Measurements from ENCODE around the gene MTF1. TPM values are rescaled to one million over a fixed set of nuclear protein-coding genes. Genes with fewer than 3 reads are reported as not detected.

MTF1 gene
- total RNA-seq, 1 donor from 2014 or later = 6.6 TPM

- no peak for DNase-seq (ENCODE audit: low spot score)
- no peak for ATAC-seq
Measured at GRCh38 chr1:37831809-37832208, 27.6 kb downstream of the MTF1 start.

GRCh38 chr1:37831109-37831508 lies 28.3 kb downstream of the MTF1 start:
- ATAC-seq = no peak
- DNase-seq (ENCODE audit: low spot score) = no peak

GRCh38 chr1:37828410-37829074 lies 30.9 kb downstream of the MTF1 start:
- DNase-seq (ENCODE audit: low spot score) (no peak), ATAC-seq (peak; percentile 79)

GRCh38 chr1:37825506-37825905 lies 33.9 kb downstream of the MTF1 start:
- no peak for DNase-seq (ENCODE audit: low spot score)
- no peak for ATAC-seq

GRCh38 chr1:37824001-37824400 lies 35.4 kb downstream of the MTF1 start:
- ATAC-seq = no peak
- DNase-seq (ENCODE audit: low spot score) = no peak

GRCh38 chr1:37822906-37823815 lies 36.2 kb downstream of the MTF1 start:
- ATAC-seq = no peak
- no peak for DNase-seq (ENCODE audit: low spot score)

- DNase-seq (ENCODE audit: low spot score) = no peak
- ATAC-seq = no peak
Measured at GRCh38 chr1:37821481-37821880, 37.9 kb downstream of the MTF1 start.

- ATAC-seq (peak; percentile 91), DNase-seq (ENCODE audit: low spot score) (peak; percentile 76)
Measured at GRCh38 chr1:37817481-37817880, 41.9 kb downstream of the MTF1 start.

GRCh38 chr1:37814252-37814651 lies 45.1 kb downstream of the MTF1 start:
- no peak for DNase-seq (ENCODE audit: low spot score)
- ATAC-seq = no peak

GRCh38 chr1:37813529-37814145 lies 45.8 kb downstream of the MTF1 start:
- no peak for DNase-seq (ENCODE audit: low spot score)
- ATAC-seq = no peak

- ATAC-seq = peak; percentile 7
- peak; percentile 56 for DNase-seq (ENCODE audit: low spot score)
Measured at GRCh38 chr1:37811027-37811655, 48.3 kb downstream of the MTF1 start.

GRCh38 chr1:37809942-37810341 lies 49.5 kb downstream of the MTF1 start:
- ATAC-seq (no peak), DNase-seq (ENCODE audit: low spot score) (no peak)

GRCh38 chr1:37808369-37809319 lies 50.7 kb downstream of the MTF1 start:
- DNase-seq (ENCODE audit: low spot score) = peak; percentile 90
- peak; percentile 79 for ATAC-seq

GRCh38 chr1:37807555-37808368 lies 51.6 kb downstream of the MTF1 start, which contains the start of the genes C1orf122 and YRDC:
Gene C1orf122, plus strand, starts transcription at chr1:37807790. Its CDS starts 615 bp downstream, at chr1:37808405.
Gene YRDC, minus strand, starts transcription at chr1:37808208. Its CDS starts 28 bp downstream, at chr1:37808180.
- DNase-seq (ENCODE audit: low spot score) = peak; percentile 95
- peak; percentile 85 for ATAC-seq

- DNase-seq (ENCODE audit: low spot score) (no peak), ATAC-seq (no peak)
Measured at GRCh38 chr1:37807220-37807554, 52.2 kb downstream of the MTF1 start.

GRCh38 chr1:37802439-37802838 lies 57.0 kb downstream of the MTF1 start:
- DNase-seq (ENCODE audit: low spot score) (no peak), ATAC-seq (no peak)

- no peak for ATAC-seq
- DNase-seq (ENCODE audit: low spot score) = no peak
Measured at GRCh38 chr1:37797750-37798345, 61.5 kb downstream of the MTF1 start.

GRCh38 chr1:37795340-37796125 lies 63.9 kb downstream of the MTF1 start:
- ATAC-seq (peak; percentile 74), DNase-seq (ENCODE audit: low spot score) (peak; percentile 62)

Measured in left lobe of liver (tissue), 2 donors.